HG02571 (cell line): ENCODE results near the gene DTNB.

Experiments used
- ATAC-seq: cut with Tn5 transposase; IDR thresholded peaks from one replicate; pipeline ENCODE4 v1.9.1; 2021; ENCODE audit warnings: mild to moderate bottlenecking, moderate library complexity; ENCODE audit not compliant: unreplicated experiment

DTNB gene

DNA sequence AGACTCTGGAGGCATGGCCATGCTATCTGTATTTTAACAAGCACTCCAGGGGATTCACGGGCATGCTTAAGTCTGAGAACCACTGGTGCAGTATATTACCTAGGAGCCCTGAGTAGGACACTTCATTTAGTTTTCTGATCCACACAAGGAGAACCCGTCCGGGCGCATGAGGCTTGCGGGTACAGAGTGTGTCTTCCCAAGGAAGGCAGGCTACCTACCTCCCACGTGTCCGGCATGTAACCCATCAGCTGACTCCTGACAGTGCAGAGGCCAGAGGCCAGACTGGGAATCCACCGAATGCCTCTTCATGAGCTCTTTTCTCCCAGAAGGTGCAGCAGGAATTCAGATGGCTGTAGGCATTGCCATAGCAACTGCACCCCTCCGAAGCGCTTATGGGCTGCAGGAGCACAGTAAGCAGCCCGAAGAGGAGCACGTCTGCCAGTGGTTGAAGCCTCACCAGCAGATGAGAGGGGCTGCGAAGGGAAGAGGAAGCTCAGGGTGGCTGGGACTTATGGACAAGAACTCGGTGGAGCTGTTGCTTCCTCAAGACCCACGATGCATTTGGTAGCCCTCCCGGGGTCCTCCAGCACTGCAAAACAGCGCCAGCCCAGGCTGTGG, 297.9 kb downstream of the DTNB start:
- no peak for ATAC-seq

DNA sequence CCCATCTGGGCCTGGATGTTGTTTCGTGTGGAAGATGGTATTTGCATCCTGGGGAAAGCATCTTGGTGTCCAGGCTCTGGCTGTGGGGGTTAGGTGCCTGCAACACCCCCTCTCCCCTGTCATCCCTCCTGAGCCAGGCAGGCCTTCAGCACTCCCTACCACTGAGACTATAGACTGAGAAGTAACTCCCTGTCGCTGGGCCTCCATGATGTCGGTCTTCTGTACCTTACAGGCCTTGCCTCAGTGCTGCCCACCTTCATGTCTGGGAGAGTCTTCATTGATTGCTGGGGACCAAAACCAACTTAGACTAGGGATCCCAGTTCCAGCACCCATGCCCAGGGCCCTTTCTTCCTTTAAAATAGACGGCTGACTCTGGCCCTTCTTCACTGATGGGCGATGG, 298.6 kb downstream of the DTNB start:
- ATAC-seq: no peak

GRCh38 chr2:25374411-25374810, 299.0 kb downstream of the DTNB start:
- ATAC-seq: no peak

GRCh38 chr2:25373269-25373981, 300.0 kb downstream of the DTNB start:
- ATAC-seq: no peak

DNA sequence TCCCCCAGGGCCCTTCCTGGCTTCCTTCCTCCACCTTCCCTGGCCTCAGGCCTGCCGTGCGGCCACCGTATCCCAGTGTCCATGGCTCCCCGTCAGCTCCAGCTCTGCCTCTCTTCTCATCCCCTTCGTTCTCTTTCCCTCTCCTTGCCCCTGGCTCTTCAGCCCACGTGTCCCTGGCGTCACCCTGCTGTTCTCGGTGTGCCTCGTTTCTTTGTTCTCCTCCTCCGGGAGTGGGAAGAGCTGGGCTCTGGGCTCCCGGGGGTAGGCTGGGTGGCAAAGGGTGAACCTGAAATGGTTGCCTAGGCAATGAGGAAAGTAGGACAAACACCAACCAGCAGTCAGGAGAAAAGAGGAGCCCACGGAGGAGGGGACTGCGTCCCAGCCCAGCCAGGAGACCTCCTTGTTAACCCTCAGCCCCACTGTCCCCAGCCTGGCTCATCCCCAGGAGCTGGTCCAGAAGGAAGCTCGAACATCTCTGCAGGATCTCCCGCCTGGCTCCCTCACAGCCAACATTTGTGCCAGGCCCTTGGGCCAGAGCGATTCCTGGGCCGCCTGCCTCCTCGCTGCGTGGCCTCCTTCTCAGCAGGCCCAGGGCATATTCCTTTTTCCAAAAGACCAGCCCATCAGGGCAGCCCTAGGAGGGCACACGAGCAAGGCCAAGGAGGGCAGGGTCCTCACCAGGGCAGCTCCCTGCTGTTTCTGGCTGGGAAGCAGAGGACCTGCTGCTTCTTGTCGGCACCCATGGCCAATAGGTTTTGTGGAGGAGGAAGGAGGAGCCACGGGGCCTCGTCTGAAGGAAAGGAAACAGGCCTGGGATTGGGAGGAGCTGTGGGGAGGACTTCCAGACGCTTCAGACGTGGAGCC, 300.7 kb downstream of the DTNB start:
- no peak for ATAC-seq

- ATAC-seq: no peak
Observed at GRCh38 chr2:25371253-25372241, 301.8 kb downstream of the DTNB start.

DNA sequence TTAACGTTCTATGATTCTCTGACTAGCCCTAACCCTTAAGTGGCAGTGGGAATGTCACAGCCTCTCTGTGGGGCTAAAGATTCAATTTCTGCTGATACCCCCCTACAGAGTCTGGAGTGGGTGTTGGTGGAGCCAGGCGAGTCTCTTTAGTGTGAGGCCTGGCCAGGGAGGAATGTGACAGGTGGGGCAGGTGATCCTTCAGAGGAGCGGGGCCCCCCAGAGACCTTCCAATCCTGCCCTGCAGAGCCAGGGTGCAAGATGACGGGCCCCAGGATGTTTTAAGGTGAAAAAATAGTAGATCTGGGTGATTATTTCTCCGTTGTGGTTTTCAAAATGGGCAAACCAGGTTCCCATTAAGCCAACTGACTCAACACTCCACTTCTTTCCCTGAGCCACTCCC, 303.5 kb downstream of the DTNB start:
- ATAC-seq: no peak

DNA sequence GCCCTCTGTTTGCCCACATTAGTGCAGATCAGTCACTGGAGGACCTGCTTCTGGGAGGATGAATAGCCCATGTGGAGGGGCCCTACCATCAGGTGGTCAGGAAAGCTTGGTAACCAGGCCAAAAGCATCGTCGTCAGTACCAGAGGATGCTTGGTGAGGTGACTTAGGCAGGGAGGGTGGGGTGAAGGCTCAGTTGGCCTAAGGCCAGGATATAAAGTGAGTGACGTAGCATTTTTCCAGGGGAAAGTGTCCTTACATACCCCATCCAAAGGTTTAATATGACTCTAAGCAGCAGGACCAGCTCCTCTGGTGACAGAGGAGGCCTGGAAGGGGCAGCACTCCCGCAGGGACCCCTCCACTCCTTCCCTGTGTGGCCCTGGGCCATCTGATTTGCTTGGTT, 303.9 kb downstream of the DTNB start:
- ATAC-seq: no peak

DNA sequence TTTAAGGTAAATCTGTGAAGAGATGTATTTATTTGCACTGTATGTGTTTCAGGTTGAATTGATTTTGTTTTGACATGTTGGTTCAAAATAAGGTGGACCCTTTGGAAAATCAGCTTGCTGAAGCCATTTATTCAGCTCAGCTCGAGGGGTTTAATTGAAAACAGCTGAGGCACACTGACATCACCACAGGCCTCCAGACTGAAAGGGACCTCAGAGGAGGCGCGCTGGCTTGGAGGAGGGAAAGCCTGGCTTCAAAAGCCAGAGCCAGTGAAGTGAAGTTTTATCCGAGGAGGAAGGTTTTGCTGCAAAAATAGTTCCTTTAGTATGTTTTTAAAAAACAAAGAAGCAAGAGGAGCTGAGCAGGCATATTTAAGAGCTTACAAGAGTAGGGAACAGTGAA, 304.7 kb downstream of the DTNB start:
- no peak for ATAC-seq

- no peak for ATAC-seq
Observed at GRCh38 chr2:25367296-25367695, 306.1 kb downstream of the DTNB start.

- no peak for ATAC-seq
Observed at GRCh38 chr2:25366629-25367028, 306.7 kb downstream of the DTNB start.

DNA sequence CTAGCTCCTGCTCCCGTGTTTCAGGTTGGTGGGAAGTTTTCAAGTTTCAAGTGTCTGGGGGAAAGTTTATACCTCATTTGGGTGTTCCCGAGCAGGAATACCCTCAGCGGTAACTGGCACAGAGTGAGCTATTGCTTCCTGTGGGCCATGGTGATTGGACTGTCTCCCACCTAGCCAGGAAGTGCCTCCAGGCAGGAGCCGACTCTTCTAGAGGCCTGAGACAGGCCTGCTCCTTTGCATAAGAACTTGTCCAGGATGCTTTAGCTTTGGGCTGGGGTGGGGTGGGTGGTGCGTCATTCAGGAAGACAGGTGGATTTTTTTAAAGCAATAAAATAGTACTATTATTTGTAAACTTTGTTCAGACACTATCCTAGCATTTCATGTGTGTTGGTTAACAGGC, 308.1 kb downstream of the DTNB start:
- ATAC-seq: no peak

GRCh38 chr2:25363733-25364132, 309.6 kb downstream of the DTNB start:
- no peak for ATAC-seq

DNA sequence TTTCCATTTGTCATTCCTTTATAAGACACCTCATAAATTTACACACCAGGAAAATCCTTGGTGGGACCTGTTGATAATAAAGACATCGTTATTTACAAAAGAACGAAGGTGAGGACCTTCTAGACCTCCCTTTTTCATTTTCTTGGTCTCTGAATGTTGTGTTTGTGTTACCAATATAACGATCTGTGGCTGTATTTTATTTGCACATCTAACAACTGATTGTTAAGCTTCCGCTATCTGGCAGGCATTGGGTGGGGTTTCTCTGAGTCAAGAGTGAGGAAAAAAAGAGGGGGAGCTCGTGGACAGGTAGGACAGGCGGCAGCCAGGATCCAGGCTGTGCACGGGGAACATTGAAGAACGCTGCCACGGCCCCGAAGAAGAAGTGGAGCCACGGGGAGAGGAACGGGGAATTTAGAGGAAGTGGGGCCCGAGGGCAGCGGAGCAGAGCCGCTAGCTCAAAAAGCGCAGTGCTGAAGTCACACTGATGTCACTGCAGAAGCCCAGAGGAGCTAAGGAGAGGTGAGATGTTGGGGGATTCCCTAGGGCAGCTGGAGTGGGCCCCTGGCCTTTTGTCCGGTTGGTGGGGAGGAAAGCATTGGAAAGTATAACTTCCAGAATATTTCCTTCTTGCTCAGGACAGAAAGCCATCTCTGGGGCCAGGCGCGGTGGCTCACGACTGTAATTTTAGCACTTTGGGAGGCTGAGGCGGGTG, 310.8 kb downstream of the DTNB start:
- ATAC-seq: peak; percentile 52

DNA sequence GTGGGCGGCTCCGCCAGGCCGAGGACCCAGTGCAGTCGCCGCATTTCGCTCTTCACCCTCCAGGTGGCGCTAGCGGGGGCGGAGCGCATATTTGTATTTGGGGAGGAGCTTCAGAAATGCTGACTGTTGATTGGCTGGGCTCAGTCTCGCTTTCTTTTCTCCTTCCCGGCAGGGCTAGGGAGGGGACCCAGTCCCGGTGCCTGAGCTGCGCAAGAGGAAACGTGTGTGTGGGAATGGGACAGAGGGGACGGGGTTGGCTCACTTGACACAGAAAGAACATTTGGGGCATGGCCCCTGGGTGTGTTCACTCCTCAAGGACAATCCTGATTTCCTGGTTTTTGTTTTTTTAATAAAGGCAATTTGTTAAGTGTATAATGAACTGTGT, 311.3 kb downstream of the DTNB start:
- peak; percentile 91 for ATAC-seq

DNA sequence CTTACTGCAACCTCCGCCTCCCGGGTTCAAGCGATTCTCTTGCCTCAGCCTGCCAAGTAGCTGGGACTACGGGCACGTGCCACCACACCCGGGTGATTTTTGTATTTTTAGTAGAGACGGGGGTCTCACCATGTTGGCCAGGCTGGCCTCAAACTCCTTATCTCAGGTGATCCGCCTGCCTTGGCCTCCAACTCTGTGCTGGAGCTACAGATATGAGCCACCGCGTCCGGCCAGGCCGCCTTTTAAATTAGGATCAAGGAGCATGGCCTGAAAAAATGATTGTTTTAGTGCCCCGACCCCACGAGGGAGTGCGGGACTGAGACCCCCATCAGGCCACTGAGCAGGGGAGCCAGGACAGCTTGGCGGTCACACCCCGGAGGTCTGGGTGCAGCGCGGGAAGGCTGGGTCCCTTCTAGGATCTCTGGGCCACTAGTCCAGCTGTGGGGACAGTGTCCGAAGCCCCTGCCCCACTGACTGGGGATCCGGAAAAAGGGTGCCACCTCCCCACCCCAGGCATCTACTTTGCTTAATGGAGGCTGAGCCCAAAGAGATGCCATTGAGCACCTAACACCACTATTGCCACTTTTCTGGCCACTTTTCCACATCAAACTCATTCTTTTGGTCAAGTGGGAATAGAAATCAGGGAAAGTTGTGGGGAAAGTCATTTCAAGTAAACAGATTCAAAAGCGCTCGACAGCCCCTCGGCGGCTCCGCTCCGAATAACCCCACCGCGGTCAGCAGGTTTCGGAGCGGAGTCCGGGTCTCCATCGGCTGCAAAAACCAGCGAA, 311.9 kb downstream of the DTNB start:
- no peak for ATAC-seq

DNA sequence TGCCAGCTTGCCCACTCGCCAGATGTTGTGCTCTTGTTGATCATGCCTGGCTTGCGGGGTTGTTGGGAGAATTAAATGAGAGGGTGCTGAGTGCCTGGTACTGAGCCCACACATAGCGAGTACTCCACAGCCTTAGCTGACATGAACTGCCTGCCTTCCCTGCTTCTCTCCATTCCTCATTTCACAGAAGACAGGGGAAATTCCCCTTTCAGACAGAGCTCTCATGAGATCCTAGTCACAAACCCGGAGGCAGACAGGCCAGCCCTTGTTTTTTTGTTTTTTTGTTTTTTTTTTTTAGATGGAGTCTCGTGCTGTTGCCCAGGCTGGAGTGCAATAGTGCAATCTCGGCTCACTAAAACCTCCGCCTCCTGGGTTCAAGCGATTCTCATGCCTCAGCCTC, 314.5 kb downstream of the DTNB start:
- no peak for ATAC-seq

- ATAC-seq: no peak
Observed at GRCh38 chr2:25358249-25358815, 315.0 kb downstream of the DTNB start.

- ATAC-seq: no peak
Observed at GRCh38 chr2:25356088-25356487, 317.3 kb downstream of the DTNB start.
